ENCODE data around the gene TNNT2. TPM values are rescaled to one million over a fixed set of nuclear protein-coding genes. Genes with fewer than 3 reads are reported as not detected.

TNNT2 gene
- total RNA-seq, 1 donor from 2014 or later, result 6.1 TPM

GRCh38 chr1:201403359-201403758 is 25.9 kb upstream of the TNNT2 start:
- Mint-ChIP-seq H3K9me3 (ENCODE audit: unreplicated experiment) (no peaks in the 10 kb centered on the region), H3K27ac (ENCODE audit: unreplicated experiment) (no peak overlapping the region), H3K36me3 (ENCODE audit: low read depth, unreplicated experiment) (no peaks in the 10 kb centered on the region), H3K27me3 (ENCODE audit: low read depth, unreplicated experiment) (peaks cover 19% of the 10 kb centered on the region), H3K4me3 (ENCODE audit: unreplicated experiment) (no peak overlapping the region), H3K4me1 (ENCODE audit: low read depth, unreplicated experiment) (peaks cover 4% of the 10 kb centered on the region)
- no peaks in the 10 kb centered on the region for H3K79me2 ChIP-seq (ENCODE audit: insufficient read depth, low read length)
- no peaks in the 10 kb centered on the region for H4K20me1 ChIP-seq (ENCODE audit: insufficient read depth, low read length)
- FAIRE-seq, result no peak
- no peaks in the 10 kb centered on the region for H3K36me3 ChIP-seq (ENCODE audit: insufficient read depth, low read length)
- no peak overlapping the region for H3K4me3 ChIP-seq (ENCODE audit: insufficient read depth, low read depth, low read length)
- no peaks in the 10 kb centered on the region for H3K4me1 ChIP-seq (ENCODE audit: insufficient read depth, low read length)
- no peak overlapping the region for H2AFZ ChIP-seq (ENCODE audit: low read depth, low read length)
- DNase-seq (ENCODE audit: low read depth), result no peak
- H3K27me3 ChIP-seq (ENCODE audit: insufficient read depth, low read length), result peaks cover 61% of the 10 kb centered on the region
- TF ChIP-seq EZH2 (IDR thresholded peaks at IDR 0.05; ENCODE audit: insufficient read depth, low read length), result no peak
- no peak for TF ChIP-seq CTCF (IDR thresholded peaks at IDR 0.05; ENCODE audit: insufficient read depth, low read depth, low read length)
- no peak overlapping the region for H3K27ac ChIP-seq (ENCODE audit: low read depth, low read length)
- H3K4me2 ChIP-seq (ENCODE audit: low read length), result no peak overlapping the region
- H3K9ac ChIP-seq (ENCODE audit: low read length), result no peak overlapping the region
- H3K9me3 ChIP-seq (ENCODE audit: insufficient read depth, low read depth, low read length), result peaks cover 2% of the 10 kb centered on the region

GRCh38 chr1:201401700-201402099 is 24.2 kb upstream of the TNNT2 start:
- H3K27me3 ChIP-seq (ENCODE audit: insufficient read depth, low read length), result peaks cover 69% of the 10 kb centered on the region

More at GRCh38 chr1:201401700-201402099, 24.2 kb upstream of the TNNT2 start:
- no peaks in the 10 kb centered on the region for H3K79me2 ChIP-seq (ENCODE audit: insufficient read depth, low read length)
- Mint-ChIP-seq H3K36me3 (ENCODE audit: low read depth, unreplicated experiment) (no peaks in the 10 kb centered on the region), H3K27me3 (ENCODE audit: low read depth, unreplicated experiment) (peaks cover 26% of the 10 kb centered on the region), H3K4me3 (ENCODE audit: unreplicated experiment) (no peak overlapping the region), H3K4me1 (ENCODE audit: low read depth, unreplicated experiment) (peaks cover 9% of the 10 kb centered on the region), H3K27ac (ENCODE audit: unreplicated experiment) (no peak overlapping the region), H3K9me3 (ENCODE audit: unreplicated experiment) (no peaks in the 10 kb centered on the region)
- no peak overlapping the region for H3K27ac ChIP-seq (ENCODE audit: low read depth, low read length)
- FAIRE-seq (no peak), DNase-seq (ENCODE audit: low read depth) (no peak)
- H3K4me2 ChIP-seq (ENCODE audit: low read length), result no peak overlapping the region
- TF ChIP-seq CTCF (IDR thresholded peaks at IDR 0.05; ENCODE audit: insufficient read depth, low read depth, low read length) (no peak), EZH2 (IDR thresholded peaks at IDR 0.05; ENCODE audit: insufficient read depth, low read length) (no peak)
- no peaks in the 10 kb centered on the region for H4K20me1 ChIP-seq (ENCODE audit: insufficient read depth, low read length)
- no peak overlapping the region for H2AFZ ChIP-seq (ENCODE audit: low read depth, low read length)
- H3K4me1 ChIP-seq (ENCODE audit: insufficient read depth, low read length), result no peaks in the 10 kb centered on the region
- H3K9ac ChIP-seq (ENCODE audit: low read length), result no peak overlapping the region
- no peaks in the 10 kb centered on the region for H3K36me3 ChIP-seq (ENCODE audit: insufficient read depth, low read length)
- peaks cover 2% of the 10 kb centered on the region for H3K9me3 ChIP-seq (ENCODE audit: insufficient read depth, low read depth, low read length)
- H3K4me3 ChIP-seq (ENCODE audit: insufficient read depth, low read depth, low read length), result no peak overlapping the region
